Frontal cortex (tissue), 4 donors: ENCODE measurements around the gene ARSG. TPM values are rescaled to one million over a fixed set of nuclear protein-coding genes. Genes with fewer than 3 reads are reported as not detected.
"Not testable (repeated sequence)": the region's sequence is repeated elsewhere in the genome, so short reads cannot be mapped to it uniquely, and the experiment has no call there.

Source experiments
- DNase-seq, 2 donors: peaks; one replicate each; pipeline ENCODE4 v3.0.0; 2012; ENCODE audit warnings: low spot score in 2 of 2
- FAIRE-seq: peaks from 2 replicates; lab custom pipeline; 2012; peaks lifted over from hg19 to GRCh38; lab: Jason Lieb, UNC
- total RNA-seq: library from RNA; depleted of rRNA; stranded (reverse); fragments of >200 nt; gene quantifications from one replicate; pipeline ENCODE4 v1.2.3, GENCODE V29; 2014
- donor health status: control.
- donor health status: control.
- donor health status: control.

ARSG gene
- total RNA-seq, 1 donor from 2014 or later, result 5.7 TPM

DNA sequence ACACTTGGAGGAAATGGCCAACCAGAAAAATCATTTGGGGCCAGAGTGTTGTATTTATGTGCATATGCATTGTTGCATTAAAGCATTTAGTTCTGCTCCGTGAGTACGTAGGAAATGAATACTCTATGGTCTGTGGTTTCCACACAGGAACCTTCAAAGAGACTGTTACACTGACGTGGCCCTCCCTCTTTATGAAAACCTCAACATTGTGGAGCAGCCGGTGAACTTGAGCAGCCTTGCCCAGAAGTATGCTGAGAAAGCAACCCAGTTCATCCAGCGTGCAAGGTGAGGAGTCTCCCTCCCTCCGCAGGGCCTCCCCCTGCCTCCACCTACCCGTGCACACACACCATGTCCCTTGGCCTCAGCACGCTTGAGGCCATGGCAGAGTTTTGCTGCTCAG lies 65.2 kb downstream of the ARSG start:
- FAIRE-seq (no peak), DNase-seq (no peak)

DNA sequence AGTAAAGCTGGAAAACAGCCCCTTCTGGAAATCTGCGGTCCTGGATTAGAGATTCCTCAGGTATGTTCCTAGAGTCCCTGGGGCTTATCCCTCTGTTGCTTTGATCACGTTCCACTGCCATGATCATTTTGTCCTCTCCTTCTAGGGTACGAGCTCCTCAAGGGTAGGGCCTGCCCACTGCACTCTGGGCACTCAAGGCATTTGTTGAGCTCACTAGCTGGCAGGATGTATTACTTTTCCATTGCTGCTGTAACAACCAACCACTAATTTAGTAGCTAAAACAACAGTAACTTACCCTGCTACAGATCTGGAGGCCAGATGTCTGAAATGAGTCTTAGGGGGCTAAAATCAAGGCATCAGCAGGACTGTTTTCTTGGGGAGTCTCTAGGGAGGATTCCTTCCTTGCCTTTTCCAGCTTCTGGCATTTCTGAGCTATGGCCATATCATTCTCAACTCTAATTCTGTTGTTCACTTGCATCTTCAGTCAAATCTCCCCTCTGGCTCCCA lies 65.7 kb downstream of the ARSG start:
- DNase-seq (no peak), FAIRE-seq (no peak)

DNA sequence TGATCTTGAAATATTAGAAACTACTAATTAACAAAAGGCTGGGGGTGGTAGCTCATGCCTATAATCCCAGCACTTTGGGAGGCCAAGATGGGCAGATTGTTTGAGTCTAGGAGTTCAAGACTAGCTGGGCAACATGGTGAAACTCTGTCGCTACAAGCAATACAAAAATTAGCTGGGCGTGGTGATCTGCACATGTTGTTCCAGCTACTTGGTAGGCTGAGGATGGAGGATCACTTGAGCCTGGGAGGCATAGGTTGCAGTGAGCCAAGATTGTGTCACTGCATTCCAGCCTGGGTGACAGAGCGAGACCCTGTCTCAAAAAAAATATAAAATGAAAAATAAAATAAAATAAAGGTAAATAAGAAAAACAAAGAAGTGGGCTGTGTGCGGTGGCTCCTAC lies 66.6 kb downstream of the ARSG start:
- no peak for FAIRE-seq
- DNase-seq, result no peak

DNA sequence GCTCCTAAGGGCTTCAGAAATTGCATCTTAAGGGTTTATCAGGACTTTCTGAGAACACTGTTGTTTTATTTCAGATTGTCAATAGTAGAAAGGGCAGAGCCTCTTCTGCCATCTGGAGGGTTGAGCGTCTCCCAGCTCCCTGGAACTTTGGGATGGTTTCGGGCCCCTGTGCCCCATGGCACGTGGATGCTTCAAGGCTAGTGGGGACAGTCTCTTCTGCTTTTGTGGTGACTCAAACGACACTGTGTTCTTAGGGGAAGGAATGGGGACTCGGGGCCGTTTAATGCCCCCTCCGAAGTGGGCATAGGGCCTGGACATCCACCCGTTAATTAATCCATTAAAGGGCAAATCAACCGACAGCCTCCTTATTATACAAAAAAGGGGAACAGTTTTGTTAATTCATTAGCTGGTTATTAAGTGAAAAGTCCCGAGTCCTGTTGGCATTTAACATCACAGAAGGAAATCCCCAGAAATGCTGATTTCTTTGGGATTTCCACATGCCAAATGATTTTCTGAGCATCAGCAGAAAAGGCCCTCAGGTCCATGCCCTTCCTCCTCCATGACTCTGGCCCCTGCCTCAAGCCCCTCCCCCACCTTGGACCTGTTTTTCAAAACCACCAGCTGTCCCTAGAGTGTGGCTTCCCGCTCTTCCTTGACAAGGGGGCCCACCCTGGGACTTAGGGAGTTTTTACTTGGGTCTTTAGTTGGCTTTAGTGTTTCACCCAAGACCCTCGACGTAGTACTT lies 68.7 kb downstream of the ARSG start:
- DNase-seq (no peak), FAIRE-seq (no peak)

DNA sequence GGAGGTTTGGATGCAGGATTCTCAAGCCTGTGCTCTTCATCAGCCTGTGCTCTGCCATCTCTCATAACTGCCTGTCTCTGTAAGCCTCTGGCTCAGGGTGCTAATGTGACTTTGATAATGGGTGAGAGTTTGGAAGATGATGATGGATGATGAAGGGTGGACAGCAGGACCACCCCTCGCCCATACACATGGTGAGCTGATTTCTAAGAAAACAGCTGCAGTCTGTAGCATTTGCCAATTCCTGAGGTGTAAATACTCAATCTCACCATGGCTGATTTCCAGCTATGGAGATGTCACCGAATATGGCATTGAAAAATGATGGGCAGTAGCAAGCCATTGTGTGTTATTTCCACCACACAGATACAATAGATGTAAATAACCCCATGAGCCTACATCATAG lies 74.2 kb downstream of the ARSG start:
- no peak for FAIRE-seq
- DNase-seq, result no peak

DNA sequence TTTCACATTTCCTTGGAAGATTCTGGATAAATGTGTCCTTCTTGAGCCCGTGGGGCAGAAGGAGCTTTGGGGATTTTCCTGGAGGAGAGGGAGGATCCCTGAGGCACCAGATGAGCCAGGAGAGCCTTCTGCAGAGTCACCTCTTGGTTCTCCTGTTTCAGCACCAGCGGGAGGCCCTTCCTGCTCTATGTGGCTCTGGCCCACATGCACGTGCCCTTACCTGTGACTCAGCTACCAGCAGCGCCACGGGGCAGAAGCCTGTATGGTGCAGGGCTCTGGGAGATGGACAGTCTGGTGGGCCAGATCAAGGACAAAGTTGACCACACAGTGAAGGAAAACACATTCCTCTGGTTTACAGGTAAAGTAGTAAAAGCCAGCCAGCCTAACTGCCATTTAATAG lies 77.1 kb downstream of the ARSG start:
- no peak for DNase-seq
- FAIRE-seq, result no peak

DNA sequence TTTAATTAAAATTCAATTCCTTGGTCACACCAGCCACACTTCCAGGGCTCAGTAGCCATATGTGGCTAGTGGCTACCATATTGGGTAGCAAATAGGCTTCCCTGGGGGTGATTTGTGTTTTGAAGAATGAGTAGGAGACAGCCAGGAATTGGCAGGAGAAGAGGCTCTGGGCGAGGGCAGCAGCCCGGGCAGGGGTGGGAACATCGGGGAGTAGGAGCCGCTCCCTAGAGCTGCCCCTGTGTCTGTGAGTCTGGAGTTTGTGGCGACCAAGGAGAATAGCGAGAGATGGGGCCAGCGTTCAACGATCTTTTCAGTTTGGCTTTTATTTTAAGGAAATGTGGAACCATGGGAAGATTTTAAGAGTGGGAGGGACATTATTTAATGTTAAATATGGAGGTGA lies 84.3 kb downstream of the ARSG start:
- DNase-seq, result no peak

DNA sequence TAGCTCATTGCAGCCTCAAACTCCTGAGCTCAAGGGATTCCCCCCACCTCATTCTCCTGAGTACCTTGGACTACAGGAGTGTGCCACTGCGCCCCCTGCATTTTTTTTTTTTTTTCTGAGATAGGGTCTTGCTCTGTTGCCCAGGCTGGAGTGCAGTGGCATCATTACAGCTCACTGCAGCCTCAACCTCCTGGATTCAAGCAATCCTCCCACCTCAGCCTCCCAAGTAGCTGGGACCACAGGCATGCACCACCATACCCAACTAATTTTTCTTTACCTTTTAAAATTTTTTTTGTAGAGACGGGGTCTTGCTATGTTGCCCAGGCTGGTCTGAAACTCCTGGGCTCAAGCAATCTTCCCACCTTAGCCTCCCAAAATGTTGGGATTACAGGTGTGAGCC lies 84.9 kb downstream of the ARSG start:
- DNase-seq, FAIRE-seq: not testable (repeated sequence)

More for the DNA sequence above, 84.3 kb downstream of the ARSG start:
- no peak for FAIRE-seq

DNA sequence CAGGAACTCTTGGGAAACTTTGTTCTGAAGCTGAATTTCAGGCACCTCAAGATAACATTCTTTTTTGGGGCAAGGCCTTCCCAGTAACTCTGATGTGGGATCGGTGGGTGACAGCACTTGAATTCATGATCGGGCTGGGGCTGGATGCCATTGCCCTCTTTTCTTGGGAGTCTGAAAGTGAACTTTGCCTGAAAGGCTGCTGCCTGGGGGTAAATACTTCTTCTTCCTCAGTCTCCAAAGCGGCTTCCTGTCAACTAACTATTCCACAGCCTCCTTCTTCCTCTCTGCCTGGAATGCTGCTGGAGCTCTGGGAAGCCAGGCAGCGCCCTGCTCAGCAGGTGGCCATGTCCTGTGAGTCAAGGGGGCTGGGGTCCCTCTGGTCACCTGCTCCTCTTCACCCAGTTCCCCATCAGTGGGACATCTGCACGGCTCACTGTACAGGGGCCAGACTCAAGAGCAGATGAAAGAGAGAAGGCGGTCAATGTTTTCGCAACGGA lies 86.5 kb downstream of the ARSG start:
- DNase-seq (no peak), FAIRE-seq (no peak)

DNA sequence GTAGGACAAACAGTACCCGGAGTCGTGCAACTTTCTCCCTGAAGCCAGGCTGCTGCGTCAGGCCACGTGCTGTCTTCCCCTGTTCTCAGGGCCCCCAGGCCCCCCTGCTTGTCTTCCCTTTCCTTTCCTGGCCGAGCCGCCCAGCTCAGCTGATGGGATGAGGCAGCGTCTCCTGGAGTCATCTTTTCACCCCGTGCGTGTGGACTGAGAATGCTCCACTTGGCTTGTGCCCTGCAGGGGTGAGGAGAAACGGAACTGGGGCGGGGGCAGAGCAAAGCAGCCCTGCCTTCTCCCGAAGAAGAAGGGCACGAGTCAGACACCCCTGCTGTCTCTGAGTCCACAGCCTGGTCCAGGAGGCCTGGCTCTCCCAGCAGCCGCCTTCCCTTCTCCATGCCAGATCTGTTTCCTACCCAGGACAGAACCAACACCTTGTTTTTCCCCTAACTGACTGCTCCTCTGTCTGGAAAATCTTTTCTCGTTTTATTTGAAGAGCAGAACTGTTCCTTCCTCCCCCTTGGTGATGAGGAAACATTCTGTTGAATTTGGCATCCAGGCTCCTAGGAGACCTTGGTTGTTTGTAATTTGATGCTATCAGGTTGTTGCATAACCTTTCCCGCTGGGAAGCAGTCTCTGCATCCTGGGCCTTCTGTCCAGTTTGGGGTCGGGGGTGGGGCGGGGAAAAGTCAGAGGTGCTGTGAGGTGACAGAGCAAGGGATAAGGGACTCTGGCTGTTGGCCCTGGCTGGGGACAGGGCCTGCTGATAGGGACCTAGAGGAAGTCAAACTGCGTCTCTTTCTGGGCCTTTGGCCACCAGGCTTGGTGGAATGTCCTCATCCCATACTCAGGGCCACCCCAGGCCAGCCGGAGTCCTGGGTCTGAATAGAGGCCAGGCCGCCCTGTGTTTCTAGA lies 87.2 kb downstream of the ARSG start:
- FAIRE-seq, result no peak

DNA sequence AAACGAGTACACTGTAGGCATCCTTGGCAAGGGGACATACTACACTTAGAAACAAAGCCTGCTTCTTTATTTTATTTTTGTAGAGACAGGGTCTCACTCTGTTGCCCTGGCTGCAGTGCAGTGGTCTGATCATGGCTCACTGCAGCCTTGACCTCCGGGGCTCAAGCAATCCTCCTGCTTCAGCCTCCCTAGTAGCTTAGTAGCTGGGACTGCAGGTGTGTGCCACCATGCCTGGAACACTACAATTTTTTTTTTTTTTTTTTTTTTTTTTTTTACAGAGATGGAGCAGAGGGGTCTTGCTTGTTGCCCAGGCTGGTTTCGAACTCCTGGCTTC lies 87.8 kb downstream of the ARSG start:
- DNase-seq (no peak), FAIRE-seq (no peak)

More for the DNA sequence above, 87.2 kb downstream of the ARSG start:
- DNase-seq, result peak in 1 of 2 donors; percentile 37

DNA sequence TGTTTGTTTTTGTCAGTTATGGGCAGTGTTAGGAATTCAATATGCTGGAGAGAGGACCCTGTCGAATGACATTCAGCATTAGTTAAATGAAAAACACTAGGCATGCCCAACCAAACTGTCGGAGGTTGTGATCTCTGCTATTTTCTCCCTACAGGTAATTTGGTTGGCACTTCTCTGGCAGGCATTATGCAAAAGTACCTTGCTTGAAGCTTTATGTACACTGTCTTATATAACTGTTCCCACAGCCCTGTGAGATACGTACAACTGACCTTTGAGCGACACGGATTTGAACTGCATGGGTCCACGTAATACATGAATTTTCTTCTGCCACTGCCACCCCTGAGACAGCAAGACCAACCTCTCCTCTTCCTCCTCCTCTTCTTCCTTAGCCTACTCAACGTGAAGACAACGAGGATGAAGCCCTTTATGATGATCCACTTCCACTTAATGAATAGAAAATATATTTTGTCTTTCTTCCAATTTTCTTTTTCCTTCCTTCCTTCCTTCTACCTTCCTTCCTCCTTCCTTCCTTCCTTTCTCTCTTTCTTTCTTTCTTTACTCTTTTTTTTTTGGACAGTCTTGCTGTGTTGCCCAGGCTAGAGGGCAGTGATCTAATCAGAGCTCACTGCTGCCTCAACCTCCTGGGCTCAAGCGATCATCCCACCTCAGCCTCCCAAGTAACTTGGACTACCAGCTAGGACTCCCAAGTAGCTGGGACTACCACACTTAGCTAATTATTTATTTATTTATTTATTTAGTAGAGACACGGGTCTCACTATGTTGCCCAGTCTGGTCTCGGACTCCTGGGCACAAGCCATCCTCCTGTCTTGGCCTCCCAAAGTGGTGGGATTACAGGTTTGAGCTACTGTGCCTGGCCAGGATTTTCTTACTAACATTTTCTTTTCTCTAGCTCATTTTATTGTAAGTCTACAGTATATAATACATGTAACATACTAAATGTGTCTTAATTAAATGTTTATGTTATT lies 88.7 kb downstream of the ARSG start:
- FAIRE-seq, result no peak
- no peak for DNase-seq

DNA sequence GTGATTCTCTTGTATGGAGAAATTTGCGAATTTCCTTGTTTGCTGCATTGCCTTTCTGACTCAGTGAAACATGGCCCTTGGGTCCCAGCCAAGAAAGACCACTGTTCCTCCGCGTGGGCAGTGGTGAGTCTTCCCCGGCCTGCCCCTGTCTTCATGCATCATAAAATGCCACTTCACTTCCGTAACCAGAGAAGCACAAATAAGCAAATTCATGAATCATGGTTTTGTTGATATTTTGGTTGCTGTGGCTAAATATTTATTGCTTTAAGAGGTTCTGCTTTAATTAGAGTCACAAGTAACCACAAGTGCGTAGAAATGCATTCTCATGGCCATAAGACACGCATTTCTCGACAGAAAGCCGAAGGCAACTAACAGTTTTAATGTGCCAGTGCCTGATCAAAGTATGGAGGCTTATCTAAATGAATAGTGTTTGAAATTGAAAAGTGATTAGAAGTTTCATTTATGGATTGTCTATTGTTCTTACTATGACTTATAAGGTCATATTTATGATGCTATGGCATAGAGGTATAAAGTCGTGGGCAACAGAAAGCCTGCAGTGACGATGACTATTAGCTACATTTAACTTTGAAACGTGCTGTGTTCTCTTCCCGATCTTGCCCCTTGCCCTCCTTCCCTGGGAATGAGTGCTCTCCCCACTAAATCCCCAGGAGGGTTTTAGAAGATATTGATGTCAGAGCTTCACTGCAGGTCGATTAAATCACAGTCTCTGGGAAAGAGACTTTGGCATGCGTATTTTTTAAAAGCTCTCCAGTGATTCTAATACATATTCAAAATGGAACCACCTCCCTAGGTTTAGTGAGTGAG lies 90.0 kb downstream of the ARSG start:
- DNase-seq (no peak), FAIRE-seq (no peak)

DNA sequence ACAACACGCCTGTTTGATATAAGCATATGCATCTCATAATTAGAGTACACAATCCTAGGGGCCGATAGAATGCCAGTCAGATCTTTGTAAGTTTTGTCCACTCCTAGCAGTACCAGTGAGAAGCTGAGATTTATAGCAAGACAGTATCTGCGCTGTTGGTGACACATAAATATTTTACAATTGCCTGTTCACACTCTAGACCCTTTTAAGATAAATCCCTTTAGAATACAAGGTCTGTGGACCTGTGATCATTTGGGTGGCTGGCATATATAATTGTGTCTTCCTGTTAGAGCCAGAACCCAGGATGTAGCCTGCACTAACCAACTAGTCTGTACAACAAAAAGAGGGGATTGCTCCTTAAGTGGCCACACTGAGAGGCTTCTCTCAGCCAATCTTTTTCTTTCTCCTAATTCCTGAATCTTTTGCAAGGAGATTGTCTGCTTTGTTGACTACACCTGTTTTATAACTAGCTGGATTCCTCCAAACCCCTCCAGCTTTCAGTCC lies 91.3 kb downstream of the ARSG start:
- no peak for FAIRE-seq
- no peak for DNase-seq

DNA sequence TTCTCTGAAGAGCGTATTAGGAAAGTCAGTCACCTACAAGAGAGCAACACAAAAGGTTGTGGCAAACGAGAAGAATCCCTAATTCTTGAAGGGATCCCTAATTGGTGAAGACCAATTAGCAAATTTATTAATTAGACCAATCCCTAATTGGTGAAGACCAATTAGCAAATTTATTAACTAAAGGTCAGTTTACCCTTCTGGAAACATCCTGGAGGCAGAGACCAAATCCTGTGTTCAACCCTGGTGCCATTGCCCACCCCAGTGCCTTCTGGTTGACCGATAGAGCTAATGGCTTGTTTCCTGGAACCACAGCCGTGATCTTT lies 91.8 kb downstream of the ARSG start:
- FAIRE-seq, result no peak
- no peak for DNase-seq

DNA sequence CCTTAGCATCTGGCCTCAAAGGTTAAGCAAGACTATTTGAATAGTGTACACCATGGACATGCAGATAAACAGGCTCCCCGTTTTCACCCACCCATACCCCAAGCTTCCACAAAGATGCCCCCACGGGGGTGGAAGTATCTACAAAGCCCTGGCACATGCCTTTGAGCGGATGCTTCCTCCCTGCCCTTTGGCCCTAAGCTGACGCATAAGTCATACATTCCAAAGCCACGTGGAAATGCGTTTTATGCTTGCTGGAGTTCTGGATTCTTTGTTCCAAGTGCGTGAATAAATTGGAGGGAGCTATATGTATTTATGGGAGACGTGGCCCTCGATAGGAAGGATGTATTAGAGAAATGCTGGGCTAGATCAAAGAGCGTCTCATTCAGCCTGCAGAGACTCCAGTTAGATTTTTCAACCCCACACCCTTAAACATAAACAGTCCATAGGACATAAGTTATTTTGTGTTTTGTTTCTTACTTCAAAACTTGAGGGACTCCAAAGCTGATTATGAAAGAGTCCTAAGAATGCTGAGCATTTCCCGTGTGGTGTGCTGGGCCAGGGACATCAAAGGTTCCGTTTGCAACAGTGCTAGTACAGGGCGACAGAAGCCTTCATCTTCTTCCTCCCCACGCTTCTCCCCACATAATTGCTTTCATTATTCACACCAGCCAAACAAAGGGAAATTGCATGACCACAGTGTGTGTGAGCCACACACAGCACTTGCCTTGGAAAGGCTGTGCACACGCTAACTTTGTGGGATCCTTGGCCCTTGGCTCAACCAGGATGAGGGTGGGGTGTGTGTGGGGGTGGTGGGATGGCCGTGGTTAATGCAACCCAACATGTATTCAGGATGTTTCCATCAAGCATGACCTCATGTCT lies 92.4 kb downstream of the ARSG start:
- FAIRE-seq (no peak), DNase-seq (no peak)

DNA sequence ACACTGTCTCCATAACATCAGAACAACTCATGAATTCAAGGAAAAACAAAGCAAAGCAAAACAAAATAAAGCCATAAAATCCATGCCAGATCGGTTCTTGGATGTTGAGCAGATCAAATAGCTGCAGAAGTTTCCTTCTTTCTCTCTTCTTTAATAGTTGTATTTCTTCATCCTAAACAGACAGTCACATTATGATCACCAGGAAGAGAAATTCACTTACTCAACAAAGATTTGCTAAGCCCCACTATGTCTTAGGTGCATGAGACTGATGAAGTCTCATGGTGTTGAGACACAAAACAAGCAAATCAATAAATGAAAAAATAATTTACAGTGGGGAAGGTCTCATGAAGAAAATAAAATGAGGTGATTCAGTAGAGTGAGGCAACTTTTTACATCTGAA lies 93.2 kb downstream of the ARSG start:
- FAIRE-seq (no peak), DNase-seq (no peak)

DNA sequence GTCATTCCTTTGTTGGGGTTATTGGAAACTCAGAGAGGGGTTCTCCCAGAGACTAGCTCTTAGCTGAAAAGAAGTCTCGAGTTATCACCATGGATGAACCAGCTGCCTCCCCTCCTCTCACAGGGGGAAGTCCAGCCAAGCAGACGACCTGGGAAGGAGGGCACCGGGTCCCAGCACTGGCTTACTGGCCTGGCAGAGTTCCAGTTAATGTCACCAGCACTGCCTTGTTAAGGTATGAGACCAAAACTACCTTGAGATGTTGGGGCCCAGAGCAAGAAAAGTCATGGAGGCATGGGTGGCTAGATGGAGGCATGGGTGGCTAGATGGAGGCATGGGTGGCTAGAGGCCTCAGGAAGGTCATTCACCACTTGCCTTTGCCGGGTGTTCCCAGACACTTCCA lies 93.6 kb downstream of the ARSG start:
- DNase-seq (no peak), FAIRE-seq (no peak)
